Fibroblast of skin of left quadriceps (primary cell): Measurements from ENCODE around the gene TANC1.

ENCODE experiments used
- DNase-seq, 2 experiments: peaks; one replicate each; pipeline ENCODE4 v3.0.0-alpha.2; 2013; ENCODE audit warnings: low read depth in 2 of 2

TANC1 gene

GRCh38 chr2:158962074-158962473, 6.4 kb upstream of the TANC1 start:
- no peak for DNase-seq

GRCh38 chr2:158963071-158963470, 5.4 kb upstream of the TANC1 start:
- no peak for DNase-seq

GRCh38 chr2:158965107-158965506, 3.3 kb upstream of the TANC1 start:
- no peak for DNase-seq

GRCh38 chr2:158965641-158966040, 2.8 kb upstream of the TANC1 start:
- DNase-seq: no peak

GRCh38 chr2:158966312-158966711, 2.1 kb upstream of the TANC1 start:
- DNase-seq: no peak

- DNase-seq: no peak
Measured at GRCh38 chr2:158967114-158967730, 1.2 kb upstream of the TANC1 start.

- peak; percentile 78 to 82 for DNase-seq
Measured at GRCh38 chr2:158967731-158968395, 577 bp upstream of the TANC1 start.

GRCh38 chr2:158969162-158969714, 798 bp downstream of the TANC1 start:
- no peak for DNase-seq

GRCh38 chr2:158969715-158970240, 1.3 kb downstream of the TANC1 start:
- DNase-seq: no peak

- no peak for DNase-seq
Measured at GRCh38 chr2:158970241-158970751, 1.9 kb downstream of the TANC1 start.

- DNase-seq: no peak
Measured at GRCh38 chr2:158973116-158973956, 4.9 kb downstream of the TANC1 start.

- DNase-seq: no peak
Measured at GRCh38 chr2:158975271-158975921, 7.0 kb downstream of the TANC1 start.

GRCh38 chr2:158979772-158980171, 11.3 kb downstream of the TANC1 start:
- DNase-seq: no peak

GRCh38 chr2:158984604-158985135, 16.2 kb downstream of the TANC1 start:
- no peak for DNase-seq

- no peak for DNase-seq
Measured at GRCh38 chr2:158988501-158988900, 20.1 kb downstream of the TANC1 start.

- DNase-seq: no peak
Measured at GRCh38 chr2:158989165-158989564, 20.7 kb downstream of the TANC1 start.

- DNase-seq: peak; percentile 90
Measured at GRCh38 chr2:158990397-158991214, 22.2 kb downstream of the TANC1 start.

GRCh38 chr2:158993030-158993429, 24.6 kb downstream of the TANC1 start:
- DNase-seq: no peak

GRCh38 chr2:158993721-158994587, 25.5 kb downstream of the TANC1 start:
- no peak for DNase-seq
